WTC11 (cell line): ENCODE results near the gene SCYL1. TPM values are rescaled to one million over a fixed set of nuclear protein-coding genes. Genes with fewer than 3 reads are reported as not detected.
A peak's percentile ranks its signal among the peaks of the same experiment; 100 is the strongest.

Source experiments
- ATAC-seq: fragments of 200-7000 bp; cut with Tn5 transposase; 2 replicates; pipeline ENCODE4 v1.10.0; 2021; ENCODE audit warnings: mild to moderate bottlenecking, moderate library complexity
- CTCF ChIA-PET: fragments of 300-600 bp; sonication (Branson Sonifier 250); formaldehyde crosslinking; loops from one replicate; lab custom pipeline; 2021; ENCODE audit warnings: antibody characterized with exemption; lab: Charles Lee
- POLR2A ChIA-PET: fragments of 350-600 bp; sonication (Branson Sonifier 250); formaldehyde crosslinking; loops from one replicate; lab custom pipeline; 2021; ENCODE audit warnings: antibody characterized with exemption; lab: Charles Lee
- DNase-seq: peaks from one replicate; pipeline ENCODE4 v3.0.0; 2021; ENCODE audit warnings: low spot score
- H3K27ac Mint-ChIP-seq: 2 replicates; pipeline ENCODE4 v1.8.0; 2021; ENCODE audit warnings: mixed read lengths
- H3K27me3 Mint-ChIP-seq: 2 replicates; pipeline ENCODE4 v1.8.0; 2021; ENCODE audit warnings: low read depth, mild to moderate bottlenecking, moderate library complexity, mixed read lengths
- H3K36me3 Mint-ChIP-seq: 2 replicates; pipeline ENCODE4 v1.8.0; 2021; ENCODE audit warnings: mixed read lengths
- H3K4me1 Mint-ChIP-seq: 2 replicates; pipeline ENCODE4 v1.8.0; 2022; ENCODE audit warnings: mixed read lengths
- H3K4me3 Mint-ChIP-seq: 2 replicates; pipeline ENCODE4 v1.8.0; 2021; ENCODE audit warnings: mild to moderate bottlenecking, moderate library complexity, mixed read lengths
- H3K9me3 Mint-ChIP-seq: 2 replicates; pipeline ENCODE4 v1.8.0; 2021; ENCODE audit warnings: mixed read lengths
- ATF2 ChIP-seq: sonication (generic); formaldehyde crosslinking; IDR thresholded peaks from 2 replicates; pipeline ENCODE4 v1.8.1; 2022; ENCODE audit warnings: low read depth, missing genetic modification reagents, borderline replicate concordance
- EMX1 ChIP-seq: fragments of 250-450 bp; sonication (Bioruptor Pico); IDR thresholded peaks from 2 replicates; pipeline ENCODE4 v1.8.0; 2021; ENCODE audit warnings: mild to moderate bottlenecking
- ETV6 ChIP-seq: sonication (generic); formaldehyde crosslinking; IDR thresholded peaks from 2 replicates; pipeline ENCODE4 v1.8.1; 2022; ENCODE audit warnings: mild to moderate bottlenecking, missing genetic modification reagents
- FOXK1 ChIP-seq: sonication (generic); formaldehyde crosslinking; IDR thresholded peaks from 2 replicates; pipeline ENCODE4 v1.8.0; 2022; ENCODE audit warnings: mild to moderate bottlenecking, moderate library complexity, missing genetic modification reagents
- FOXP1 ChIP-seq: sonication (generic); formaldehyde crosslinking; IDR thresholded peaks from 2 replicates; pipeline ENCODE4 v1.8.0; 2022; ENCODE audit warnings: missing genetic modification reagents, mild to moderate bottlenecking, moderate library complexity, borderline replicate concordance
- FOXP4 ChIP-seq: sonication (generic); formaldehyde crosslinking; IDR thresholded peaks from 2 replicates; pipeline ENCODE4 v1.8.0; 2022; ENCODE audit warnings: mild to moderate bottlenecking, missing genetic modification reagents
- GABPB1 ChIP-seq: sonication (generic); formaldehyde crosslinking; IDR thresholded peaks from 2 replicates; pipeline ENCODE4 v1.8.1; 2023; ENCODE audit warnings: mild to moderate bottlenecking, missing genetic modification reagents
- JAZF1 ChIP-seq: fragments of 250-450 bp; sonication (Bioruptor Pico); IDR thresholded peaks from 2 replicates; pipeline ENCODE4 v1.9.0; 2021; ENCODE audit warnings: moderate library complexity, mild to moderate bottlenecking, inconsistent platforms
- JUN ChIP-seq: sonication (generic); formaldehyde crosslinking; IDR thresholded peaks from 2 replicates; pipeline ENCODE4 v1.8.0; 2023; ENCODE audit warnings: mild to moderate bottlenecking, missing genetic modification reagents
- KAT7 ChIP-seq: sonication (generic); formaldehyde crosslinking; IDR thresholded peaks from 2 replicates; pipeline ENCODE4 v1.8.1; 2023; ENCODE audit warnings: missing genetic modification reagents, mild to moderate bottlenecking, borderline replicate concordance
- MAX ChIP-seq: sonication (generic); formaldehyde crosslinking; IDR thresholded peaks from 2 replicates; pipeline ENCODE4 v1.8.0; 2022; ENCODE audit warnings: mild to moderate bottlenecking, missing genetic modification reagents
- NR2C2 ChIP-seq: sonication (generic); formaldehyde crosslinking; IDR thresholded peaks from 2 replicates; pipeline ENCODE4 v1.8.0; 2022; ENCODE audit warnings: mild to moderate bottlenecking, missing genetic modification reagents
- RELA ChIP-seq: sonication (generic); formaldehyde crosslinking; IDR thresholded peaks from 2 replicates; pipeline ENCODE4 v1.8.1; 2022; ENCODE audit warnings: missing genetic modification reagents, mild to moderate bottlenecking, borderline replicate concordance
- ZNF138 ChIP-seq: sonication (generic); formaldehyde crosslinking; conservative IDR thresholded peaks from 2 replicates; pipeline ENCODE4 v1.8.1; 2022; ENCODE audit warnings: mild to moderate bottlenecking, moderate library complexity, missing genetic modification reagents
- ZNF263 ChIP-seq: sonication (generic); formaldehyde crosslinking; IDR thresholded peaks from 2 replicates; pipeline ENCODE4 v1.8.1; 2022; ENCODE audit warnings: low read depth, mild to moderate bottlenecking, moderate library complexity, missing genetic modification reagents
- ZNF317 ChIP-seq: sonication (generic); formaldehyde crosslinking; IDR thresholded peaks from 2 replicates; pipeline ENCODE4 v1.8.1; 2023; ENCODE audit warnings: low read depth, mild to moderate bottlenecking, moderate library complexity, missing genetic modification reagents, borderline replicate concordance
- ZNF396 ChIP-seq: fragments of 250-450 bp; sonication (Bioruptor Pico); IDR thresholded peaks from 2 replicates; pipeline ENCODE4 v1.8.0; 2021; ENCODE audit warnings: mild to moderate bottlenecking, moderate library complexity, borderline replicate concordance
- ZNF512 ChIP-seq: sonication (generic); formaldehyde crosslinking; IDR thresholded peaks from 2 replicates; pipeline ENCODE4 v1.8.1; 2022; ENCODE audit warnings: missing genetic modification reagents, borderline replicate concordance
- ZNF671 ChIP-seq: fragments of 250-450 bp; sonication (Bioruptor Pico); IDR thresholded peaks from 2 replicates; pipeline ENCODE4 v1.8.0; 2021; ENCODE audit warnings: mild to moderate bottlenecking
- total RNA-seq: library from RNA; stranded (reverse); gene quantifications from 3 replicates; pipeline ENCODE4 v1.2.3, GENCODE V29; 2021
- TF ChIP-seq, protein P1 (sequence below): sonication (generic); formaldehyde crosslinking; IDR thresholded peaks from 2 replicates; pipeline ENCODE4 v1.8.1; 2023; ENCODE audit warnings: mild to moderate bottlenecking, moderate library complexity, missing genetic modification reagents

The SCYL1 gene
- total RNA-seq, 1 experiment from 2014 or later, result 76.8 TPM

DNA sequence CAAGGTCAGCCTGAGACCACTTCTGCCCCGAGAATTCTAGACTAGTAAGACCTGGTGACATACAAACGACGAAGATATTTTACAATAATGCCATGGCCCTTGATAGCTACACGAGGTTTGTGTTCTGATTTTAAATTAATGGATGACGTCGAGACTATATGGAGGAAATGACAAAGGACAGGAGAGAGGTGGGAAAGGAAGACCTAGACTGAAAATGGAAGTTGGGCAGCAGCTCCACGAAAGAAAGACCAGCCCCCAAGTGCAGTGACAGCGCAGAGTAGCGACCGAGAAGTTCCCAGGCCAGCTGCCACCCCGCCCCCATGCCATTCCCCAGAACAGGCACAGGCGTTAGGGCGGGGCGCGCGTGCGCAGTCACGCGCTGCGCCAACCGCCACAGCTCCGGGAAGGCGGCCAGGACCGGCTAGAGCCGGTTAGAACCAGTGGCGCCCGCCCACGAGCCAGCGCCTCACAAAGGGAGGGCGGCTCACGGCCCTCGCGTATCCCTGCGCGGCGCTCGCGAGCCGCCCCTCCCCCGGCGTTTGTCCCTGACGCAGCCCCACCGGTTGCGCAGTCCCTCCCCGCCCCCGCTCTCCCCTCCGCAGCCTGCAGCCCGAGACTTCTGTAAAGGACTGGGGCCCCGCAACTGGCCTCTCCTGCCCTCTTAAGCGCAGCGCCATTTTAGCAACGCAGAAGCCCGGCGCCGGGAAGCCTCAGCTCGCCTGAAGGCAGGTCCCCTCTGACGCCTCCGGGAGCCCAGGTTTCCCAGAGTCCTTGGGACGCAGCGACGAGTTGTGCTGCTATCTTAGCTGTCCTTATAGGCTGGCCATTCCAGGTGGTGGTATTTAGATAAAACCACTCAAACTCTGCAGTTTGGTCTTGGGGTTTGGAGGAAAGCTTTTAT lies 27.5 kb upstream of the SCYL1 start (continued):
- TF ChIP-seq KAT7 (CRISPR knock-in tag) (0 out of 2 replicates have a peak, but pooled peaks have one; percentile 39), ATF2 (CRISPR knock-in tag) (no peak), ETV6 (CRISPR knock-in tag) (peak; percentile 84; the same call in 1 of the 2 replicates), JUN (CRISPR knock-in tag) (no peak), FOXK1 (CRISPR knock-in tag) (peak; percentile 74), JAZF1 (no peak), GABPB1 (CRISPR knock-in tag) (peak; percentile 76), ZNF512 (CRISPR knock-in tag) (no peak), RELA (CRISPR knock-in tag) (0 out of 2 replicates have a peak, but pooled peaks have one; percentile 60), FOXP4 (CRISPR knock-in tag) (peak; percentile 76; the same call in 1 of the 2 replicates), ZNF671 (CRISPR knock-in tag) (no peak)

- POLR2A ChIA-PET, result interaction anchor here (0.6 to 8.3 kb wide), 35 partner anchors 10 to 1282 kb away, joined by 3 to 502 read pairs (median 5); partner anchors contain the start of genes FAM89B, NEAT1, SCYL1 and SF1
- DNase-seq, result no peak
Observed at GRCh38 chr11:65498042-65498726, 26.7 kb upstream of the SCYL1 start.

More at GRCh38 chr11:65498042-65498726, 26.7 kb upstream of the SCYL1 start:
- no peak overlapping the region for H3K27ac Mint-ChIP-seq
- H3K9me3 Mint-ChIP-seq, result no peaks in the 10 kb centered on the region
- no peak for ATAC-seq
- peaks cover 35% of the 10 kb centered on the region for H3K4me1 Mint-ChIP-seq
- no peaks in the 10 kb centered on the region for H3K27me3 Mint-ChIP-seq
- H3K36me3 Mint-ChIP-seq, result no peaks in the 10 kb centered on the region
- CTCF ChIA-PET, result interaction anchor here (0.9 to 4.8 kb wide), 16 partner anchors 10 to 82 kb away, joined by 3 to 47 read pairs (median 6); partner anchors contain the start of genes FAM89B and NEAT1
- TF ChIP-seq MAX (CRISPR knock-in tag) (no peak), ZNF263 (CRISPR knock-in tag) (no peak), ZNF138 (CRISPR knock-in tag) (no peak), NR2C2 (no peak), KAT7 (CRISPR knock-in tag) (no peak), EMX1 (CRISPR knock-in tag) (0 out of 2 replicates have a peak, but pooled peaks have one; percentile 71), ZNF317 (CRISPR knock-in tag) (no peak), ZNF396 (CRISPR knock-in tag) (no peak), FOXP1 (no peak), GABPB1 (CRISPR knock-in tag) (peak; percentile 68)
- TF ChIP-seq, protein P1, sequence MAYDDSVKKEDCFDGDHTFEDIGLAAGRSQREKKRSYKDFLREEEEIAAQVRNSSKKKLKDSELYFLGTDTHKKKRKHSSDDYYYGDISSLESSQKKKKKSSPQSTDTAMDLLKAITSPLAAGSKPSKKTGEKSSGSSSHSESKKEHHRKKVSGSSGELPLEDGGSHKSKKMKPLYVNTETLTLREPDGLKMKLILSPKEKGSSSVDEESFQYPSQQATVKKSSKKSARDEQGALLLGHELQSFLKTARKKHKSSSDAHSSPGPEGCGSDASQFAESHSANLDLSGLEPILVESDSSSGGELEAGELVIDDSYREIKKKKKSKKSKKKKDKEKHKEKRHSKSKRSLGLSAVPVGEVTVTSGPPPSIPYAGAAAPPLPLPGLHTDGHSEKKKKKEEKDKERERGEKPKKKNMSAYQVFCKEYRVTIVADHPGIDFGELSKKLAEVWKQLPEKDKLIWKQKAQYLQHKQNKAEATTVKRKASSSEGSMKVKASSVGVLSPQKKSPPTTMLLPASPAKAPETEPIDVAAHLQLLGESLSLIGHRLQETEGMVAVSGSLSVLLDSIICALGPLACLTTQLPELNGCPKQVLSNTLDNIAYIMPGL (CRISPR knock-in tag), result 0 out of 2 replicates have a peak, but pooled peaks have one; percentile 9
- TF ChIP-seq, all 79 proteins: peak for 3
- no peak overlapping the region for H3K4me3 Mint-ChIP-seq
